Stimulated activated CD8-positive, alpha-beta memory T cell treated with anti-CD3 and anti-CD28 coated beads, Interleukin-15, amount 100 ng/mL, for 48 hours (primary cell): ENCODE data around the gene SPOCK3.
A peak's percentile ranks its signal among the peaks of the same experiment; 100 is the strongest.
"Not testable (repeated sequence)": the region's sequence is repeated elsewhere in the genome, so short reads cannot be mapped to it uniquely, and the experiment has no call there.

Experiments
- DNase-seq, 2 donors: peaks; one replicate each; pipeline ENCODE4 v3.0.0-alpha.2; 2020; ENCODE audit warnings: low read depth in 2 of 2

Gene SPOCK3

GRCh38 chr4:167035390-167035789 lies 198.9 kb downstream of the SPOCK3 start:
- DNase-seq = no peak

GRCh38 chr4:167034983-167035382 lies 199.3 kb downstream of the SPOCK3 start:
- DNase-seq = no peak

- no peak for DNase-seq
Observed at GRCh38 chr4:167032871-167033270, 201.4 kb downstream of the SPOCK3 start.

GRCh38 chr4:167031534-167032156 lies 202.6 kb downstream of the SPOCK3 start:
- no peak for DNase-seq

- no peak for DNase-seq
Observed at GRCh38 chr4:167028976-167029375, 205.3 kb downstream of the SPOCK3 start.

- DNase-seq = no peak
Observed at GRCh38 chr4:167025670-167026069, 208.6 kb downstream of the SPOCK3 start.

- DNase-seq = no peak
Observed at GRCh38 chr4:167023364-167023925, 210.8 kb downstream of the SPOCK3 start.

GRCh38 chr4:167021545-167022155 lies 212.6 kb downstream of the SPOCK3 start:
- DNase-seq = peak; percentile 2 to 4

GRCh38 chr4:167020410-167020809 lies 213.9 kb downstream of the SPOCK3 start:
- DNase-seq = no peak

GRCh38 chr4:167014944-167015343 lies 219.3 kb downstream of the SPOCK3 start:
- DNase-seq = no peak

- DNase-seq = no peak
Observed at GRCh38 chr4:167003326-167003725, 231.0 kb downstream of the SPOCK3 start.

- DNase-seq = no peak
Observed at GRCh38 chr4:167000141-167000852, 234.0 kb downstream of the SPOCK3 start.

GRCh38 chr4:166996216-166996615 lies 238.1 kb downstream of the SPOCK3 start:
- DNase-seq = no peak

GRCh38 chr4:166994686-166995085 lies 239.6 kb downstream of the SPOCK3 start:
- DNase-seq = no peak

- DNase-seq = no peak
Observed at GRCh38 chr4:166991006-166991561, 243.2 kb downstream of the SPOCK3 start.

GRCh38 chr4:166989886-166990285 lies 244.4 kb downstream of the SPOCK3 start:
- DNase-seq = no peak

GRCh38 chr4:166987026-166987425 lies 247.3 kb downstream of the SPOCK3 start:
- DNase-seq = no peak

- DNase-seq = no peak
Observed at GRCh38 chr4:166981847-166982246, 252.4 kb downstream of the SPOCK3 start.

- no peak for DNase-seq
Observed at GRCh38 chr4:166980419-166980818, 253.9 kb downstream of the SPOCK3 start.

- DNase-seq = no peak
Observed at GRCh38 chr4:166977596-166977995, 256.7 kb downstream of the SPOCK3 start.

- DNase-seq = no peak
Observed at GRCh38 chr4:166972071-166972470, 262.2 kb downstream of the SPOCK3 start.

- DNase-seq = not testable (repeated sequence)
Observed at GRCh38 chr4:166968219-166968618, 266.1 kb downstream of the SPOCK3 start.
